Effector CD4-positive, alpha-beta T cell (primary cell): ENCODE results near the gene TMEM147.
A peak's percentile ranks its signal among the peaks of the same experiment; 100 is the strongest.

ENCODE experiments used
- DNase-seq: peaks from one replicate; pipeline ENCODE4 v3.0.0-alpha.2; 2020
- total RNA-seq: gene quantifications from one replicate; lab custom pipeline; 2026; lab: John Stamatoyannopoulos, UW

TMEM147 gene, protein sequence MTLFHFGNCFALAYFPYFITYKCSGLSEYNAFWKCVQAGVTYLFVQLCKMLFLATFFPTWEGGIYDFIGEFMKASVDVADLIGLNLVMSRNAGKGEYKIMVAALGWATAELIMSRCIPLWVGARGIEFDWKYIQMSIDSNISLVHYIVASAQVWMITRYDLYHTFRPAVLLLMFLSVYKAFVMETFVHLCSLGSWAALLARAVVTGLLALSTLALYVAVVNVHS
- total RNA-seq: 12.0 reads per million, percentile 35 among the genes with 10 or more reads in this experiment

DNA sequence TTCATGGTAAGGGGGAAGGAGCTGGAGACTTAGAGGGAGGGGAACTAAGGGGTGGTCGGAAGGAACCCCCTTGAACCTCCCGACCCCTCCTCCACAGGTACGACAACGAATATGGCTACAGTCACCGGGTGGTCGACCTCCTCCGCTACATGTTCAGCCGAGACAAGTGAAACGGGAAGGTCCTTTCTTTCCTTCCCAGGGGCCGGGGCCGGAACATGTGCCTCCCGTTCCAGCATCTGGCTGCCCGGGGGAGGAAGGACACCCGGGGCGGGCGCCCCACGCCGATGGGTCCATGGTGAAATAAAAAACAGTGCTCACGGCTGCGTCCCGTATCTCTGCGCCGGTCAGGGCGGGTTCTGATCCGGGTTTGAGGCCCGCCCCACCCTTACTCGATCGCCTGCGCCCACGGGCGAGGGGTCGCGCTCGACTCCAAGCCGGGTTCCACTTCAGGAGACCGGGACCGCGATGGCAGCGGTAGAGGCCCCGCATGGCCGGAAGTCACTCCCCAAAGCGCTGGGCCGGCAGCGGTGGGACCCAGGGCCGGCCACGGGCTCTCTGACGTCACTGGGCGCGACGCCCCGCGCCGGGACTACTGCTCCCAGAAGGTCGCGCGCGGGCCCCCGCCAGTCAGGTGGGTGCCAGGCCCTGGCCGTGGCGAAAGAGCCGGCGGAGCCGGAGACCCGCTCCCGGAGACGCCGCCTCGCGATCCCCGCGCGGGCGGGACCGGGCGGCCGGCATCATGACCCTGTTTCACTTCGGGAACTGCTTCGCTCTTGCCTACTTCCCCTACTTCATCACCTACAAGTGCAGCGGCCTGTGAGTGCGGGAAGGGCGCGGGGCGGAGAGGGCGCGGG lies at the start of gene TMEM147:
TMEM147 (plus strand) TSS at position 626 of the 854 bp plus-strand sequence; CDS start at position 740, 114 bp downstream.
- peak; percentile 63 for DNase-seq

DNA sequence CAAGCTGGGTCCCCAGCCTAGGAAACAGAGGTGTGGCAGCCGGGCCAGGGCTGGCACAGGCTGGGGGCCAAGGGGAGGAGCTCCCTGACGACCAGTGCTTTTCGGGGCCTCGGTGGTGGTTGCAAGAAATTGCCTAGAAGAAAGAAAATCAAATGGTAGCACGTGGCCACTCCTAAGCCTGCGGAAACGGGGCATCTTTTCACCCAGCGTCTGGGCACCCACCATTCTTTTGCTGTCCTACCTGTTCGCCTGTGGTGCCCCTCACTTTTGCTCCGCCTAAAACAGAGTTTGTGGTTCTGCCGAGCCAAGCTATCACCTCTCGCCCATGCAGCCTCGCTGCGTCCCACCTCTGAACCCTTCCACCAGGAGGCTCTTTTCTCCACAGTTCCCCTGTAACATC lies 48.0 kb upstream of the TMEM147 start:
- no peak for DNase-seq

DNA sequence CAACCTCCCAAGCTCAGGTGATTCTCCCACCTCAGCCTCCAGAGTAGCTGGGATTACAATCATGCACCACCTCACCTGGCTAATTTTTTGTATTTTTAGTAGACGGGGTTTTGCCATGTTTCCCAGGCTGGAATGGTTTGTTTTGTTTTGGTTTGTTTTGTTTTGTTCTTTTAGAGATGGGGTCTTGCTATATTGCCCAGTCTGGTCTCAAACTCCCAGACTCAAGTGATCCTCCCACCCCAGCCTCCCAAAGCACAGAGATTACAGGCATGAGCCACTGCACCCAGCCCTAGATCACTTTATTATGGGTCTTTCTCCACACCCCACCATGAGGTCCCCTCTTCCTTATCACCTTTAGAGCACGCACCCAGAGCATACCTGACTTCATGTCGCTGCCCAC lies 47.2 kb upstream of the TMEM147 start:
- DNase-seq: no peak

- DNase-seq: no peak
Observed at GRCh38 chr19:35498984-35499527, 46.4 kb upstream of the TMEM147 start.

- no peak for DNase-seq
Observed at GRCh38 chr19:35500611-35501010, 44.8 kb upstream of the TMEM147 start.

DNA sequence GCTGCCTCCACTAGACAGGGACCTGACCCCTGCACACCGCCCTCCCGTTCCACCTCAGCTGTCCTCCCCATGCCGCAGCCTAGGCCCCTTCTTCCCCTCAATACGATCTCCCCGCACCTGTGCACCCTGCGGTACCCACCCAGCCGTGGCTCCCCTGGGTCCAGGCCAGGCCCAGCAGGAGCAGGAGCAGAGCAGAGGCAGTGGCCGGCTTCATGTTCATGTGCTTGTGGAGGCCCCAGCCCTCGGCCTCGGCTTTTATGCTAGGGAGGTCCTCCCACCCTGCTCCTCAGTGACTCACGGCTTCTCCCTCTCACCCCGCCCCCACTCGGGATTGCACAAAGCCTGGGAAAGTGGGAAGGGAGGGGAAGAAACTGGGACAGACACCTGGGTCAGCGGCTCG lies 43.7 kb upstream of the TMEM147 start:
- no peak for DNase-seq

DNA sequence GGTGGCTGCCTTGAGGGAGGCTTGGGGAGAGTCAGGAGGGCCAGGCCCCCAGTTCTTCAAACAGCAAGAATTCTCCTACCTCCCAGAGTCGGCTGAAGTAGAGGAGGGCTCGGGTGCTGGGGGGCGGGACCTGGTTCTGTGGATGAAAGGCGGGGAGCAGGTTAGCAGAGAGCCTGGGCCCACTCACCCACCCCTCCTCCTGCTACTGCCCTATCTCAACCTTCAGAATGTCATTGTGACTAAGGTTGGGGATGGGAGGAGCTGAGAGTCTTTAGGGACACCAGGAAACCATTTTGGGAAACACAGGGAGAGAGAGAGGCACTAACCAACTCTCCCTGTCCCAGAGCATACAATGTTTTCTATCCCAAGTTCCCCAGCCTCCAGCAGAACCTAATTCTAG lies 42.7 kb upstream of the TMEM147 start:
- DNase-seq: no peak

- DNase-seq: no peak
Observed at GRCh38 chr19:35506011-35506410, 39.4 kb upstream of the TMEM147 start.

DNA sequence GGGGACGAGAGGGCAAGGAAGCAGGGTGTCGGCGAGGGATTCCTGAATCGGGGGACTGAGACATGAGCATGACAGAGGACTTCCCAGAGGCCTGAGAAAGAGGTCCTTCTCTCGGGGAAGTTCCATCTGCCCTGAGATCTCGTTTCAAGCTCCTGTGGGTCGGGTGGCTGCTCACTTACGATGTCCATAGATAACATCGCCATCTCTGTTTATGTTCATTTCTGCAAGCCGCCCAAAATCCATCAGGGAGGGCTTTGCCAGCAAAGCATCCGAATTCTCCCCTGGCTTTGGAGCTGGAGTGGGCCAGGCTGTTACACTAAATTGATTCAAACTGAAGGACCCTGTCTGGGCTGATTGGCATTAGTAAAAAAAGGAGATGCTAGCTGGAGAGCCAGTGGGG lies 37.9 kb upstream of the TMEM147 start:
- no peak for DNase-seq

DNA sequence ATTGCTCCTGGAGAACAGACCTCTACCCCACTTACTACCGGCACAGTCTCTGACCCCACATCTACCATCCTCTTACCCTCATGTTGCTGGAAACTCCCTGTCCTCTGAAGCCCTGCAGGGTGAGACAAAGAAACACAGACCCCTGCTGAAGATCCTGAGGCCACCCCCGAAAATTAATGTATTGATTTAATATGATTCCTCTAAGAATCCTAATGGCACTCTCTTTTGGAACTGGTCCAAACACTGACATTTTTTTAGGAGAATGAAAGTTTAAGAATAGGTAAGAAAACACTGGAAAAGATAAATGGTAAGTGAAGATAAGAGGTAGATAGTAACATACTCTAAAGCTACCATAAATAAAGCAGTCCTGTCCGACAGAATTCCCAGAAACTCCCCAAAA lies 37.3 kb upstream of the TMEM147 start:
- DNase-seq: no peak

DNA sequence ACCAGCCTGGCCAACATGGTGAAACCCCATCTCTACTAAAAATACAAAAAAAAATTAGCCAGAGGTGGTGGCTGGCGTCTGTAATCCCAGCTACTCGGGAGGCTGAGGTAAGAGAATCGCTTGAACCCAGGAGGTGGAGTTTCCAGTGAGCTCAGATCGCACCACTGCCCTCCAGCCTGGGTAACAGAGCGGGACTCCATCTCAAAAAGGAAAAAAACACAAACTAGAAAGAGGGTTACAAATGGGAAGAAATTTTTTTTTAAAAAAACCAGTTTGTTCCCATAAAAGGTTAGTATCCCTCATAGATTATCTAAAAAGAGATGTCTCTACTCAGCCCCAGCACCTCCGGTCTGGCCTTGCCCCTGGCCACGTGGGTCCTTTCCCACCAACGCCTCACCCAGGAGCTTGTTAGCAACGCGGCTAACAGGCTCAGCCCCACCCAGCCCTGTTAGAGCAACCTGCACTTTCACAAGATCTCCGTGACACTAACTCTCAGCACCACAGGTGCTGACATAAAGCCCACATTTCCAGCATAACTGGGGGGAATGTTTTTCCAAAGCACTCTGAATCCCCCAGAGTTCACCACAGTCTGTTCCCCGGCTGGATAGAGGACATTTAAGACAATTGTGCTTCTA lies 36.3 kb upstream of the TMEM147 start:
- no peak for DNase-seq

- peak; percentile 70 for DNase-seq
Observed at GRCh38 chr19:35509861-35510625, 35.4 kb upstream of the TMEM147 start.

- no peak for DNase-seq
Observed at GRCh38 chr19:35510626-35510964, 34.8 kb upstream of the TMEM147 start.

- no peak for DNase-seq
Observed at GRCh38 chr19:35511337-35511736, 34.1 kb upstream of the TMEM147 start.

- DNase-seq: no peak
Observed at GRCh38 chr19:35512831-35513627, 32.4 kb upstream of the TMEM147 start.

GRCh38 chr19:35513628-35514281 lies 31.7 kb upstream of the TMEM147 start, which contains the start of gene DMKN:
TSS of gene DMKN (minus strand) at chr19:35513649. CDS start at chr19:35513475, 174 bp downstream.
- DNase-seq: no peak

DNA sequence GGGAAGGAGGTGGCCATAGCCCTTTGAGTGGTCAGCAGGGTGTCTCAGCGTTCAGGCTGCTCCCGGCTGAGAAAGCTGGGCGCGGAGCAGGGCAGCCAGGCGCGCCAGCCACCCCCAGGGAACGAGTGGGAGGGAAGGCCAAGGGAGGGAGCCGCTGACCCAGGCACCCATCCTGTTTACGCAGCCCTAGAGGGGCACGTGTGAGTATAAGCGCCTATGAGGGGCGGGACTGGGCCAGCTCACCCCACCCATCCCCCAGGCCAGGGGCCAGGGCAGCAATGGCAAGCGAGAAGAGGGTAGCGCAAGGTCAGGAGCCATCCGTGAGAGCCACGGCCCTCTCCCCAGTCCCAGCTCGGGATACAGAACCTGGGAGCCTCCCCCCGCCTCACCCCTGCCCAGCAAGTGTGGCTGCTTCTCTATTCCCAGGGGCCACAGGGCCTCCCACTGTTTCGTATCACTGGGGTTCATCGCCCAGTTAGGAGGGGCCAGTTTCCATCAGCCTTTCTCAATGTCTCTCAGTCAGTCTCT lies 31.1 kb upstream of the TMEM147 start:
- no peak for DNase-seq

GRCh38 chr19:35516310-35516709 lies 29.1 kb upstream of the TMEM147 start:
- DNase-seq: no peak

DNA sequence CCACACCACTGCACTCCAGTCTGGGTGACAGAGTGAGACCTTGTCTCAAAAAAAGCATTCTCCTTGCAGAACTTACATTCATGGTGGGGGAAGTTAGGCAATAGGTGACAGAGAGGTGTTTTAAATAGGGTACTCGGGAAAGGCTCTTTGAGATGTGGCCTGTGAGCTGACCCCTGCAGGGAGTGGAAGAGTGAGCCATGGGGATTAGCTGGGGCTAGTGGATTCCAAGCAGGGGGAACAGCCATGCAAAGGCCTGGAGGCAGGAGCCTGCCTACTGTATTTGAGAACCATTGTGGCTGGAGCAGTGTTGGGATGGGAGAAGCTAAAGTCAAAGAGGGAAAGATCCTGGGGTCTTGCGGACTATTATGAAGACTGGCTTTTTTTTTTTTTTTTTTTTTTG lies 28.1 kb upstream of the TMEM147 start:
- DNase-seq: no peak

DNA sequence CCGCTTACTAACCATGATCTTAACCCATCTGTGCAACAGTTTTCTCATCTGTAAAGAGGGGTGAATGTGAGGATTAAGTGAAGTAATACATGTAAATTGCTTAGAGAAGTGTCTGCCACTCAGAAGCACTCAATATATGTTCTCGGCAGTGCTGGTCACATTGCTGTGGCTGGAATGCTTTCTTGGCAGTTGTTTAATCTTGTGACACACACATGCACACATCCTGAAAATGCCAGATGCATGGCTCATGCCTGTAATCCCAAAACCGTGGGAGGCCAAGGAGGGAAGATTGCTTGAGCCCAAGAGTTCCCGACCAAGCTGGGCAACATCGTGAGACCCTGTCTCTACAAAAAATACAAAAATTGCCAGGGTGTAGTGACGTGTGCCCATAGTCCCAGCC lies 27.1 kb upstream of the TMEM147 start:
- DNase-seq: no peak

DNA sequence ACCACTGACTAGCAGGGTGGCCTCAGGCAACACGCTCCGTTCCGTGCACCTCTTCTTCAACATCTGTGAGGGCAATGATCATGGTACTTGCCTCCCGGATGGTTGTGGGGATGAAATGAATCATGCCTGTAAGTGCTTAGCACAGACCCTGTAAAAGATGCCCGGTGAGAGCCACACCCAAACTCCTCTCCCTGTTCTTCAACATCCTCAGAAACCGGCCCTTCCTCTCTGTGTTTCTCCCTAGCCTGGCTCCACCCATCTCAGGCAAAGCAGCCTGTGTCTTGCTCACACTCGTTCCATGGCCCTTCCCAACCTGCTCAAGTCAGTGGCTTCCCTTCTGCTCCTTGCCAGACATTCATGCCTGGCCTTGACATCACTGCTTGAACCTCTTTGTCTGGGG lies 26.1 kb upstream of the TMEM147 start:
- DNase-seq: no peak
